PC-9 (cell line): Measurements from ENCODE around the gene CRB2.

Experiments used
- EZH2 ChIP-seq: fragments of 200-600 bp; sonication (generic); IDR thresholded peaks from 2 replicates; pipeline ENCODE4 v1.8.0; 2017; ENCODE audit warnings: antibody characterized with exemption, low read depth
- TF ChIP-seq, protein P1 (sequence below): fragments of 200-600 bp; sonication (generic); conservative IDR thresholded peaks from 2 replicates; pipeline ENCODE4 v1.6.1; 2017; ENCODE audit warnings: mixed run types, antibody characterized with exemption, mild to moderate bottlenecking, moderate library complexity

DNA sequence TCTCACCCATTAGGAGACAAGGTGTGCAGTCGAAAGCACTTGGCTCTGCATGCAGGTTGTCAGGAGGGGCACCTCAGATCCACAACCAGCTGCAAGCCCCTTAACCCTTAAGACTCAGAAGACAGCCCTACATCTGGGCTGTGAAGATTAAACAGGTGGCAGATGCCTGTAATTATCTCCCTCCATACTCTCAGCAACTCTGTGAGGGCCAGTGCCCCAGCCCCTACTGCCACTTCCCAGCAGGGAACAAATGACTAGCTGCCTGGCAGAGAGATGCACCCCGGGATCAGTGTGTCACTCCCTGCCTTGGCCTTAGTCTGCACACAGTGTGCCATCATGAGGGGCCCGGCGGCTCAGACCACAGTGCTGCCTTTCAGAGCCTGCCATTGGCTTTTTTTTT is 42.0 kb downstream of the CRB2 start:
- TF ChIP-seq, protein P1, sequence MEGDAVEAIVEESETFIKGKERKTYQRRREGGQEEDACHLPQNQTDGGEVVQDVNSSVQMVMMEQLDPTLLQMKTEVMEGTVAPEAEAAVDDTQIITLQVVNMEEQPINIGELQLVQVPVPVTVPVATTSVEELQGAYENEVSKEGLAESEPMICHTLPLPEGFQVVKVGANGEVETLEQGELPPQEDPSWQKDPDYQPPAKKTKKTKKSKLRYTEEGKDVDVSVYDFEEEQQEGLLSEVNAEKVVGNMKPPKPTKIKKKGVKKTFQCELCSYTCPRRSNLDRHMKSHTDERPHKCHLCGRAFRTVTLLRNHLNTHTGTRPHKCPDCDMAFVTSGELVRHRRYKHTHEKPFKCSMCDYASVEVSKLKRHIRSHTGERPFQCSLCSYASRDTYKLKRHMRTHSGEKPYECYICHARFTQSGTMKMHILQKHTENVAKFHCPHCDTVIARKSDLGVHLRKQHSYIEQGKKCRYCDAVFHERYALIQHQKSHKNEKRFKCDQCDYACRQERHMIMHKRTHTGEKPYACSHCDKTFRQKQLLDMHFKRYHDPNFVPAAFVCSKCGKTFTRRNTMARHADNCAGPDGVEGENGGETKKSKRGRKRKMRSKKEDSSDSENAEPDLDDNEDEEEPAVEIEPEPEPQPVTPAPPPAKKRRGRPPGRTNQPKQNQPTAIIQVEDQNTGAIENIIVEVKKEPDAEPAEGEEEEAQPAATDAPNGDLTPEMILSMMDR = no peak
- no peak for TF ChIP-seq EZH2
